IMR-90 (cell line): Measurements from ENCODE around the gene RNU5D-1. TPM values are rescaled to one million over a fixed set of nuclear protein-coding genes. Genes with fewer than 3 reads are reported as not detected.

Experiments used
- ATAC-seq: fragments of 200-7000 bp; cut with Tn5 transposase; 2 replicates; pipeline ENCODE4 v1.9.1; 2020; ENCODE audit warnings: low read depth, mild to moderate bottlenecking, moderate library complexity
- BruUV-seq: library from RNA; stranded (reverse); fragments of 400-500 nt; replicated peaks from 2 replicates; lab custom pipeline; 2021; lab: Mats Ljungman, UMichigan
- CTCF ChIA-PET: fragments of 300-600 bp; formaldehyde crosslinking; extraction: SDS; loops from one replicate; lab custom pipeline; 2021; ENCODE audit warnings: antibody characterized with exemption; lab: Yijun Ruan, JAX
- POLR2A ChIA-PET: fragments of 300-600 bp; sonication (Branson Sonifier 250); formaldehyde crosslinking; loops from one replicate; lab custom pipeline; 2022; ENCODE audit warnings: antibody characterized with exemption; ENCODE audit not compliant: unreplicated experiment; lab: Charles Lee
- DNase-seq: peaks from one replicate; pipeline ENCODE4 v3.0.0; 2013
- H2AFZ ChIP-seq: replicated peaks from 2 replicates; pipeline ENCODE3; 2013; ENCODE audit warnings: low read length, mild to moderate bottlenecking; ENCODE audit not compliant: poor library complexity
- H2AK5ac ChIP-seq: 2 replicates; pipeline ENCODE4 v1.6.1; 2013; ENCODE audit warnings: low read depth, low read length, inconsistent platforms
- H2AK9ac ChIP-seq: replicated peaks from 2 replicates; pipeline ENCODE3; 2013; ENCODE audit warnings: mild to moderate bottlenecking, low read depth, low read length, moderate library complexity; ENCODE audit not compliant: poor library complexity
- H2BK120ac ChIP-seq: 2 replicates; pipeline ENCODE4 v1.6.1; 2013; ENCODE audit warnings: low read depth, low read length, inconsistent platforms
- H2BK15ac ChIP-seq: 3 replicates; pipeline ENCODE4 v1.6.1; 2013; ENCODE audit warnings: low read depth, low read length, inconsistent platforms
- H2BK20ac ChIP-seq: 2 replicates; pipeline ENCODE4 v1.6.1; 2013; ENCODE audit warnings: low read depth, mild to moderate bottlenecking, inconsistent platforms, low read length, moderate library complexity
- H2BK5ac ChIP-seq: 2 replicates; pipeline ENCODE4 v1.6.1; 2013; ENCODE audit warnings: mild to moderate bottlenecking, low read depth, low read length, inconsistent platforms; ENCODE audit not compliant: poor library complexity, severe bottlenecking
- H3K14ac ChIP-seq: replicated peaks from 2 replicates; pipeline ENCODE4 v1.6.1; 2013; ENCODE audit warnings: low read depth, low read length, inconsistent platforms
- H3K18ac ChIP-seq: 2 replicates; pipeline ENCODE4 v1.6.1; 2013; ENCODE audit warnings: low read depth, low read length, control low read depth
- H3K23ac ChIP-seq: 2 replicates; pipeline ENCODE4 v1.6.1; 2013; ENCODE audit warnings: low read depth, low read length, inconsistent platforms
- H3K27ac ChIP-seq: 2 replicates; pipeline ENCODE4 v1.5.1; 2013; ENCODE audit warnings: mild to moderate bottlenecking, control low read depth, low read length; ENCODE audit not compliant: insufficient read depth
- H3K27me3 ChIP-seq: 2 replicates; pipeline ENCODE4 v1.6.1; 2013; ENCODE audit warnings: low read length; ENCODE audit not compliant: control insufficient read depth, insufficient read depth
- H3K36me3 ChIP-seq: 2 replicates; pipeline ENCODE4 v1.6.1; 2013; ENCODE audit warnings: low read length, mixed read lengths; ENCODE audit not compliant: control insufficient read depth, insufficient read depth
- H3K4ac ChIP-seq: 2 replicates; pipeline ENCODE4 v1.6.1; 2013; ENCODE audit warnings: low read depth, low read length, inconsistent platforms
- H3K4me1 ChIP-seq: 2 replicates; pipeline ENCODE4 v1.6.1; 2013; ENCODE audit warnings: low read length, mixed read lengths; ENCODE audit not compliant: control insufficient read depth, insufficient read depth
- H3K4me2 ChIP-seq: 2 replicates; pipeline ENCODE4 v1.6.1; 2013; ENCODE audit warnings: low read depth, mild to moderate bottlenecking, control low read depth, low read length, moderate library complexity
- H3K4me3 ChIP-seq: 2 replicates; pipeline ENCODE4 v1.5.1; 2013; ENCODE audit warnings: low read depth, mild to moderate bottlenecking, control low read depth, low read length, moderate library complexity; ENCODE audit not compliant: insufficient read depth
- H3K56ac ChIP-seq: 2 replicates; pipeline ENCODE4 v1.6.1; 2013; ENCODE audit warnings: low read length, inconsistent platforms; ENCODE audit not compliant: insufficient read depth; ENCODE audit errors: extremely low read depth
- H3K79me1 ChIP-seq, 2 experiments: 2 replicates each; pipeline ENCODE4 v1.6.1; 2013; ENCODE audit warnings: low read length in 2 of 2, inconsistent platforms in 1 of 2, low read depth in 1 of 2
- H3K9ac ChIP-seq: 2 replicates; pipeline ENCODE4 v1.6.1; 2013; ENCODE audit warnings: low read depth, low read length, control low read depth
- H3K9me1 ChIP-seq: 2 replicates; pipeline ENCODE4 v1.6.1; 2013; ENCODE audit warnings: low read length, inconsistent platforms; ENCODE audit not compliant: insufficient read depth
- H3K9me3 ChIP-seq: 2 replicates; pipeline ENCODE4 v1.6.1; 2013; ENCODE audit warnings: low read length; ENCODE audit not compliant: control insufficient read depth, insufficient read depth
- H4K20me1 ChIP-seq: 2 replicates; pipeline ENCODE4 v1.6.1; 2013; ENCODE audit warnings: low read length, inconsistent platforms; ENCODE audit not compliant: insufficient read depth
- H4K5ac ChIP-seq: 2 replicates; pipeline ENCODE4 v1.6.1; 2013; ENCODE audit warnings: mild to moderate bottlenecking, low read depth, low read length, control low read depth
- H4K8ac ChIP-seq, 2 experiments: 2 replicates each; pipeline ENCODE4 v1.6.1; 2013; ENCODE audit warnings: low read depth in 2 of 2, low read length in 2 of 2, control low read depth in 1 of 2, inconsistent platforms in 1 of 2
- H4K91ac ChIP-seq: 2 replicates; pipeline ENCODE4 v1.6.1; 2013; ENCODE audit warnings: low read depth, low read length, inconsistent platforms; ENCODE audit not compliant: insufficient read depth
- BHLHE40 ChIP-seq: fragments of 150-350 bp; IDR thresholded peaks from 2 replicates; pipeline ENCODE4 v1.6.1; 2016; ENCODE audit warnings: mild to moderate bottlenecking, low read depth, low read length
- WGBS, 2 experiments: methylation state at CpG; one replicate each; pipeline versions ENCODE4 v1.1.5 to v1.1.7; 2013; ENCODE audit warnings: missing lambda C conversion rate in 2 of 2; ENCODE audit not compliant: insufficient read length in 1 of 2; ENCODE audit errors: extremely low coverage in 2 of 2; 5-methylcytosine and 5-hydroxymethylcytosine counted together
- dilution Hi-C: fragments of 300-500 bp; cut with HindIII; formaldehyde crosslinking; loops from one replicate; pipeline ENCODE4 v1.14.3; 2018; ENCODE audit warnings: low sequenced_read_pairs; ENCODE audit not compliant: unreplicated experiment
- in situ Hi-C: fragments of 300-500 bp; cut with MboI; formaldehyde crosslinking; loops from 3 replicates; pipeline ENCODE4 v1.14.3; 2019; ENCODE audit warnings: low sequenced_read_pairs, inconsistent platforms, mixed read lengths
- intact Hi-C: fragments of 100-400 bp; cut with micrococcal nuclease; formaldehyde crosslinking; loops from 2 replicates; pipeline ENCODE4 v1.10.0; 2022
- polyA plus RNA-seq, 3 experiments: library from polyadenylated mRNA; depleted of rRNA; stranded (reverse); fragments of >200 nt; gene quantifications; 2 replicates each; pipeline ENCODE4 v1.2.3, GENCODE V29; 2012; ENCODE audit warnings: low replicate concordance in 1 of 3
- total RNA-seq: library from RNA; depleted of rRNA; stranded (reverse); fragments of >200 nt; gene quantifications from 2 replicates; pipeline ENCODE4 v1.2.3, GENCODE V29; 2012
- TF ChIP-seq, protein P1 (sequence below): fragments of 150-350 bp; IDR thresholded peaks from 2 replicates; pipeline ENCODE4 v1.6.1; 2016; ENCODE audit warnings: low read depth, mild to moderate bottlenecking, low read length, moderate library complexity, borderline replicate concordance
- TF ChIP-seq, protein P2 (sequence below): conservative IDR thresholded peaks from 2 replicates; pipeline ENCODE4 v1.5.1; 2012; ENCODE audit warnings: mild to moderate bottlenecking, low read depth, low read length, improper control_type of control experiment

Gene RNU5D-1
- total and polyA plus RNA-seq, 2 of the 4 experiments (the other 2 are of a cell fraction), result not detected

DNA sequence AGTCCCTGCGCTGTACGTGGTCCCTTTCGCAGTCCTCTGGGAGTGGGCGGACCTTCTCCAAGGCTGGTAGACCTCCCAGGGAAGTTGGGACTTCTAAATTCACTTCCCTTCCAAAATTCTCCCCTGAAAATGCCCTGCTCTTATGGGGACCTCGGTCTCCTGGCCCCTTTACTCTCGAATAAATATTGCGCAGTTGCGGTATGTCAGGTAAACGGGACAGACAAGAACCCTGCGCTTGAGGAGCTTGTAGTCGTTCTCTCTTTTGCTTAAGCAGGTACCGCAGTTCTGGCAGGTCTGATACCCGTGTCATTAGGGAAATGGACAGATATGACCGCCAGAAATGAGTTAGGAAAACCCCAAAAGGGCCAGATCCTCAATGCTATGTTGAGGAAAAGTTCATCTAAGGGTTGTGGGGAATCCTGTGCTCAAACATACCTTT lies 9.2 kb upstream of the RNU5D-1 start:
- dilution Hi-C loops, result no loop called here
- Histone ChIP-seq H3K18ac (no peak overlapping the region), H3K79me1 (peaks cover 19 to 43% of the 10 kb centered on the region in 2 experiments), H3K14ac (peak overlapping the region; percentile 86; the same call in 1 of the 2 replicates), H4K5ac (no peak overlapping the region), H2AFZ (peak overlapping the region; percentile 94), H3K4me3 (peak overlapping the region; percentile 67), H4K8ac (peak overlapping the region; percentile 22 to 55), H3K27ac (peak overlapping the region; percentile 48; the same call in 1 of the 2 replicates), H3K9ac (peak overlapping the region; percentile 50; the same call in 1 of the 2 replicates), H4K20me1 (no peaks in the 10 kb centered on the region; the same call in 1 of the 2 replicates), H2BK20ac (no peak overlapping the region), H2AK9ac (peak overlapping the region; percentile 88), H2AK5ac (peak overlapping the region; percentile 44; the same call in 1 of the 2 replicates), H2BK15ac (no peak overlapping the region), H3K4me2 (peak overlapping the region; percentile 86), H3K23ac (peak overlapping the region; percentile 92), H3K4ac (peak overlapping the region; percentile 82), H3K27me3 (no peaks in the 10 kb centered on the region), H3K9me3 (no peaks in the 10 kb centered on the region), H4K91ac (peak overlapping the region; percentile 84), H2BK120ac (no peak overlapping the region), H2BK5ac (peak overlapping the region; percentile 22), H3K36me3 (no peaks in the 10 kb centered on the region), H3K56ac (peak overlapping the region; percentile 81), H3K9me1 (peaks cover 5% of the 10 kb centered on the region), H3K4me1 (peaks cover 4% of the 10 kb centered on the region)
- TF ChIP-seq, protein P1, sequence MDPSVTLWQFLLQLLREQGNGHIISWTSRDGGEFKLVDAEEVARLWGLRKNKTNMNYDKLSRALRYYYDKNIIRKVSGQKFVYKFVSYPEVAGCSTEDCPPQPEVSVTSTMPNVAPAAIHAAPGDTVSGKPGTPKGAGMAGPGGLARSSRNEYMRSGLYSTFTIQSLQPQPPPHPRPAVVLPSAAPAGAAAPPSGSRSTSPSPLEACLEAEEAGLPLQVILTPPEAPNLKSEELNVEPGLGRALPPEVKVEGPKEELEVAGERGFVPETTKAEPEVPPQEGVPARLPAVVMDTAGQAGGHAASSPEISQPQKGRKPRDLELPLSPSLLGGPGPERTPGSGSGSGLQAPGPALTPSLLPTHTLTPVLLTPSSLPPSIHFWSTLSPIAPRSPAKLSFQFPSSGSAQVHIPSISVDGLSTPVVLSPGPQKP, result no peak
- TF ChIP-seq, protein P2, sequence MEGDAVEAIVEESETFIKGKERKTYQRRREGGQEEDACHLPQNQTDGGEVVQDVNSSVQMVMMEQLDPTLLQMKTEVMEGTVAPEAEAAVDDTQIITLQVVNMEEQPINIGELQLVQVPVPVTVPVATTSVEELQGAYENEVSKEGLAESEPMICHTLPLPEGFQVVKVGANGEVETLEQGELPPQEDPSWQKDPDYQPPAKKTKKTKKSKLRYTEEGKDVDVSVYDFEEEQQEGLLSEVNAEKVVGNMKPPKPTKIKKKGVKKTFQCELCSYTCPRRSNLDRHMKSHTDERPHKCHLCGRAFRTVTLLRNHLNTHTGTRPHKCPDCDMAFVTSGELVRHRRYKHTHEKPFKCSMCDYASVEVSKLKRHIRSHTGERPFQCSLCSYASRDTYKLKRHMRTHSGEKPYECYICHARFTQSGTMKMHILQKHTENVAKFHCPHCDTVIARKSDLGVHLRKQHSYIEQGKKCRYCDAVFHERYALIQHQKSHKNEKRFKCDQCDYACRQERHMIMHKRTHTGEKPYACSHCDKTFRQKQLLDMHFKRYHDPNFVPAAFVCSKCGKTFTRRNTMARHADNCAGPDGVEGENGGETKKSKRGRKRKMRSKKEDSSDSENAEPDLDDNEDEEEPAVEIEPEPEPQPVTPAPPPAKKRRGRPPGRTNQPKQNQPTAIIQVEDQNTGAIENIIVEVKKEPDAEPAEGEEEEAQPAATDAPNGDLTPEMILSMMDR, result no peak
- TF ChIP-seq BHLHE40, result no peak
- CTCF ChIA-PET, result interaction anchor here (1.1 kb wide), 1 partner anchor 9 kb away, joined by 4 read pairs; the partner anchor contains the start of gene RNU5D-1
- BruUV-seq, result TSS peak; percentile 93
- intact Hi-C loops, result no loop called here
- in situ Hi-C loops, result no loop called here
- DNase-seq, result no peak
- 0% methylated on average over 8 of the region's 14 CpGs; no CpG with 5 or more reads in 1 of the 2 experiments for WGBS, 2 experiments
- POLR2A ChIA-PET, result no interaction called here
- peak; percentile 22 for ATAC-seq
